ENCODE measurements around the gene GPR151. TPM values are rescaled to one million over a fixed set of nuclear protein-coding genes. Genes with fewer than 3 reads are reported as not detected.

The GPR151 gene
- total and polyA plus RNA-seq, 2 donors, result not detected

GRCh38 chr5:146507428-146507827, 8.6 kb downstream of the GPR151 start:
- 96% methylated on average over 5 of the region's 5 CpGs for WGBS
- no peak for DNase-seq (ENCODE audit: extremely low spot score)
- Histone ChIP-seq H3K36me3 (ENCODE audit: insufficient read depth) (peaks cover 13% of the 10 kb centered on the region), H3K27ac (ENCODE audit: low read depth) (no peak overlapping the region), H3K4me1 (ENCODE audit: insufficient read depth) (no peaks in the 10 kb centered on the region), H3K4me3 (ENCODE audit: low read depth, low read length) (no peak overlapping the region)

- WGBS, result 97% methylated on average over 4 of the region's 4 CpGs
Measured at GRCh38 chr5:146499680-146500079, 16.3 kb downstream of the GPR151 start.

GRCh38 chr5:146494656-146495055, 21.3 kb downstream of the GPR151 start:
- H3K36me3 ChIP-seq (ENCODE audit: insufficient read depth), result peaks cover 6% of the 10 kb centered on the region
- H3K4me1 ChIP-seq (ENCODE audit: insufficient read depth), result no peaks in the 10 kb centered on the region
- no peak overlapping the region for H3K27ac ChIP-seq (ENCODE audit: low read depth)
- no peak for DNase-seq (ENCODE audit: extremely low spot score)
- WGBS, result 84% methylated on average over 2 of the region's 2 CpGs
- H3K4me3 ChIP-seq (ENCODE audit: low read depth, low read length), result no peak overlapping the region

More at GRCh38 chr5:146499680-146500079, 16.3 kb downstream of the GPR151 start:
- Histone ChIP-seq H3K4me3 (ENCODE audit: low read depth, low read length) (no peak overlapping the region), H3K4me1 (ENCODE audit: insufficient read depth) (no peaks in the 10 kb centered on the region), H3K36me3 (ENCODE audit: insufficient read depth) (peaks cover 9% of the 10 kb centered on the region), H3K27ac (ENCODE audit: low read depth) (no peak overlapping the region)
- DNase-seq (ENCODE audit: extremely low spot score), result no peak

GRCh38 chr5:146490089-146490843, 25.7 kb downstream of the GPR151 start:
- DNase-seq (ENCODE audit: extremely low spot score), result no peak
- H3K36me3 ChIP-seq (ENCODE audit: insufficient read depth), result peaks cover 2% of the 10 kb centered on the region
- no peak overlapping the region for H3K4me3 ChIP-seq (ENCODE audit: low read depth, low read length)
- H3K27ac ChIP-seq (ENCODE audit: low read depth), result no peak overlapping the region
- no peaks in the 10 kb centered on the region for H3K4me1 ChIP-seq (ENCODE audit: insufficient read depth)
- 70% methylated on average over 3 of the region's 3 CpGs for WGBS

- DNase-seq (ENCODE audit: extremely low spot score), result no peak
- no peaks in the 10 kb centered on the region for H3K4me1 ChIP-seq (ENCODE audit: insufficient read depth)
- H3K36me3 ChIP-seq (ENCODE audit: insufficient read depth), result no peaks in the 10 kb centered on the region
- no peak overlapping the region for H3K27ac ChIP-seq (ENCODE audit: low read depth)
- H3K4me3 ChIP-seq (ENCODE audit: low read depth, low read length), result no peak overlapping the region
Measured at GRCh38 chr5:146484714-146485391, 31.1 kb downstream of the GPR151 start.

- WGBS, result 79% methylated on average over 2 of the region's 2 CpGs
- no peak overlapping the region for H3K27ac ChIP-seq (ENCODE audit: low read depth)
Measured at GRCh38 chr5:146482775-146483174, 33.2 kb downstream of the GPR151 start.

GRCh38 chr5:146475906-146476305, 40.1 kb downstream of the GPR151 start:
- H3K4me1 ChIP-seq (ENCODE audit: insufficient read depth), result peaks cover 1% of the 10 kb centered on the region
- no peak for DNase-seq (ENCODE audit: extremely low spot score)
- H3K4me3 ChIP-seq (ENCODE audit: low read depth, low read length), result no peak overlapping the region
- WGBS, result 84% methylated on average over 1 of the region's 1 CpG
- peaks cover 3% of the 10 kb centered on the region for H3K36me3 ChIP-seq (ENCODE audit: insufficient read depth)
- H3K27ac ChIP-seq (ENCODE audit: low read depth), result no peak overlapping the region

More at GRCh38 chr5:146482775-146483174, 33.2 kb downstream of the GPR151 start:
- H3K4me1 ChIP-seq (ENCODE audit: insufficient read depth), result no peaks in the 10 kb centered on the region
- no peak overlapping the region for H3K4me3 ChIP-seq (ENCODE audit: low read depth, low read length)
- DNase-seq (ENCODE audit: extremely low spot score), result no peak
- H3K36me3 ChIP-seq (ENCODE audit: insufficient read depth), result no peaks in the 10 kb centered on the region

- no peak for DNase-seq (ENCODE audit: extremely low spot score)
- H3K4me3 ChIP-seq (ENCODE audit: low read depth, low read length), result no peak overlapping the region
- no peak overlapping the region for H3K27ac ChIP-seq (ENCODE audit: low read depth)
- H3K4me1 ChIP-seq (ENCODE audit: insufficient read depth), result peaks cover 1% of the 10 kb centered on the region
- H3K36me3 ChIP-seq (ENCODE audit: insufficient read depth), result peaks cover 3% of the 10 kb centered on the region
- whole genome bisulfite sequencing, result 79% methylated on average over 4 of the region's 4 CpGs
Measured at GRCh38 chr5:146475190-146475780, 40.7 kb downstream of the GPR151 start.

GRCh38 chr5:146474065-146474464, 41.9 kb downstream of the GPR151 start:
- no peak overlapping the region for H3K4me3 ChIP-seq (ENCODE audit: low read depth, low read length)
- peaks cover 1% of the 10 kb centered on the region for H3K4me1 ChIP-seq (ENCODE audit: insufficient read depth)
- DNase-seq (ENCODE audit: extremely low spot score), result no peak
- H3K36me3 ChIP-seq (ENCODE audit: insufficient read depth), result peaks cover 4% of the 10 kb centered on the region
- no peak overlapping the region for H3K27ac ChIP-seq (ENCODE audit: low read depth)
- WGBS, result 97% methylated on average over 1 of the region's 1 CpG

GRCh38 chr5:146467760-146468159, 48.2 kb downstream of the GPR151 start:
- no peak overlapping the region for H3K27ac ChIP-seq (ENCODE audit: low read depth)
- H3K4me3 ChIP-seq (ENCODE audit: low read depth, low read length), result no peak overlapping the region
- 90% methylated on average over 1 of the region's 1 CpG for WGBS
- peaks cover 12% of the 10 kb centered on the region for H3K36me3 ChIP-seq (ENCODE audit: insufficient read depth)
- no peak for DNase-seq (ENCODE audit: extremely low spot score)
- no peaks in the 10 kb centered on the region for H3K4me1 ChIP-seq (ENCODE audit: insufficient read depth)

- DNase-seq (ENCODE audit: extremely low spot score), result no peak
- Histone ChIP-seq H3K27ac (ENCODE audit: low read depth) (no peak overlapping the region), H3K36me3 (ENCODE audit: insufficient read depth) (peaks cover 12% of the 10 kb centered on the region), H3K4me3 (ENCODE audit: low read depth, low read length) (no peak overlapping the region), H3K4me1 (ENCODE audit: insufficient read depth) (no peaks in the 10 kb centered on the region)
- 54% methylated on average over 3 of the region's 3 CpGs for WGBS
Measured at GRCh38 chr5:146466521-146467349, 49.3 kb downstream of the GPR151 start.

- no peak overlapping the region for H3K27ac ChIP-seq (ENCODE audit: low read depth)
- H3K36me3 ChIP-seq (ENCODE audit: insufficient read depth), result peaks cover 8% of the 10 kb centered on the region
- 85% methylated on average over 6 of the region's 6 CpGs for WGBS
- no peaks in the 10 kb centered on the region for H3K4me1 ChIP-seq (ENCODE audit: insufficient read depth)
- no peak for DNase-seq (ENCODE audit: extremely low spot score)
- no peak overlapping the region for H3K4me3 ChIP-seq (ENCODE audit: low read depth, low read length)
Measured at GRCh38 chr5:146463446-146463845, 52.5 kb downstream of the GPR151 start.
